ENCODE data around the gene ABCA13.

The ABCA13 gene

DNA sequence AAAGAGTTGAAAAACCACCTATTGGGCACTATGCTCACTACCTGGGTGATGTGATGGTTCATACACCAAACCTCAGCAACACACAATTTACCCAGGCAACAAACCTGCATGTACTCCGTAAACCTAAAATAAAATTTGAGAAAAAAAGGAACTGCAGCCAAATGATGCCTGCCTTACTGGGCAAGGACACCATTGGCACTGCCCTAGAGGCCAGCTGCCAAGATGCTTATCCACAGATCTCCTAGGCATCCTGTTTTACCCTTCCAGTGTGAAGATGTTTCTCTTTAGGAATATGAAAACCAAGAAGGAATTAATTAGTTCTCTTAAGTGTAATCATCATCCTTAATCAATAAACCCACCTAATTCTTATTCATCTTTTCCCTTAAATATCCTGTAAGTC is 133.4 kb downstream of the ABCA13 start:
- DNase-seq = no peak

DNA sequence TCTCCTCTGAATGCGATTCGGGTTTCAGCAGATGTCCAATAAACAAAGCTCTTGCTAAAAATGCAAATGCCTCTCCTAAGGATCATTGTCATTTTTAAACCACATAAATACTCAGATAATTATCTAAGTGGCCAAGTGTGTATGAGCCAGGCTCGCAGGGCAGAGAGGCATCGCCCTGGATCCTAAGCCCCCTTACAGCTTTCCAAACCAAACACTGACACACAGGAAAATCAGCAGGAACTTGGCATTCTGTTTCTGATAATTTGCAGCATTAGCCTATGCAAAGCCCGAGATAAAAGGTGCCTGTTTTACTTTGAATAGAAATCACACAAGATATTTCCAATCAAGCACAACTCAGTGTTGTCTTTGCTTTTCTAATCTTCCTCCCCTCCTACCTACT is 134.4 kb downstream of the ABCA13 start:
- DNase-seq = no peak

DNA sequence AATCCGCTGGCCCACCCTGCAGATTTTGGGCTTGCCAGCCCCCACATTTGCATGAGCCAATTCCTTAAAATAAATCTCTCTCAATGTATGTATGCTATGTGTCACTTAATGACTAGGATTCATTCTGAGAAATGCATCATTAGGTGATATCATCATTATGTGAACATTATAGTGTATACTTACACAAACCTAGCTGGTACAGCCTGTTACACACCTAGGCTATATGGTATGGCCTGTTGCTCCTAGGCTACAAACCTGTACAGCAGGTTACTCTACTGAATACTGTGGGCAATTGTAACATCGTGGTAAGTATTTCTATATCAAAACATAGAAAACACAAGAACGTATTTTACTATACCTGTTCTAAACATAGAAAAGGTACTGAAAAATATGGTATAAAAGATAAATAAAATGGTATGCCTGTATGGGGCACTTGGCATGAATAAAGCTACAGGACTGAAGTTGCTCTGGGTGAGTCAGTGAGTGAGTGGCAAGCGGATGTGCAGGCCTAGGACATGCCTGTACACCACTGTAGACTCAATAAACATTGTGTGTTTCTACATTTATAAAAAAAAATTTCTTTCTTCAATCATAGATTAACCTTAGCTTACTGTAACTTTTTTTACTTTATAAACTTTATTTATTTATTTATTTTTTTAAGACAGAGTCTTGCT is 135.9 kb downstream of the ABCA13 start:
- DNase-seq = no peak

DNA sequence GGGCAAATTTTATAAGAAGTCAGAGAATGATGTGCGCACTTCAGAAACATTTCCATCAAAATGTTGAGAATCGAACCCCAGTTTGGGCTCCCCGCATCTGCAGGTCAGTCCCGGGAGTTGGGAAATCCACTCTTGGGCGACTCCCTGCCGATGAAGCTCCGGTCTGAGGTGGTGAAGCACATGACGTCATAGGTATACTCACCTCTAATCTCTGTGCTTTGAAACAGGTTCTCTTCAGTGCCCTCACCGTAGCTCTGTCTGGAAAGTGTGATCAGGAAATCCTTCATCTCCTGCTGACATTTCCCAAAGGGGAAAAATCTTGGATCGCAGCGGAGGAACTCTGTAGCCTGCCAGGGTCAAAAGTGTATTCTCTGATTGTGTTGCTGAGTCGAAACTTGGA is 138.5 kb downstream of the ABCA13 start:
- no peak for DNase-seq

DNA sequence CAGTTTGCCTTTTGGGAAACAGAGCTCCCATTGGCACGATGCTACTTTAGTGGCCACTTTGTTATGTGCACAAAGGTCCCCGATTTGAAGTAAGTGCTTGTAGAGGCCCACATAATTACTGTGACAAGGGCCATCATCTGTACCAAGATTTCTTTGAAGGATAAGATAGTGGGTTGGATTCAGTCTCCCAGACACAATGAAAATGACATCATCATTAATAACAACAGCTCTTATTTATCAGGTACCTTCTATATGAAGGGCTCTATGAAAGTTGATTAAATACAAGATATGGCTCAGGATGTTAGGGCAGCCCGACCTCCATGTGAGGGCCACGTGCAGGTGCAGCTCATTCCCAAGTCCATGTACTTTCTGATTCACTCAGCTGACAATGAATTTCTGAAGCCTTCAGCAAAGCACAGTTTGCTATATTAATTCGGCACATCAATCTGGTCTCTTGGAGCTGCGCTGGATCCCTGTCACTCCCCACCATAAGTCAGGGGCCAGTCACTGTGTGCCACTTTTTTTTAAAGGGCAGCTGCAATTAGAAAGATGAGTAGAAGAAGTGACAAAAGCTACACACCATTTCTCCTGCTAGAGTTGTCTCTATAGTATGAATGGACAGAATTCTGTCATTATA is 140.3 kb downstream of the ABCA13 start:
- no peak for DNase-seq

DNA sequence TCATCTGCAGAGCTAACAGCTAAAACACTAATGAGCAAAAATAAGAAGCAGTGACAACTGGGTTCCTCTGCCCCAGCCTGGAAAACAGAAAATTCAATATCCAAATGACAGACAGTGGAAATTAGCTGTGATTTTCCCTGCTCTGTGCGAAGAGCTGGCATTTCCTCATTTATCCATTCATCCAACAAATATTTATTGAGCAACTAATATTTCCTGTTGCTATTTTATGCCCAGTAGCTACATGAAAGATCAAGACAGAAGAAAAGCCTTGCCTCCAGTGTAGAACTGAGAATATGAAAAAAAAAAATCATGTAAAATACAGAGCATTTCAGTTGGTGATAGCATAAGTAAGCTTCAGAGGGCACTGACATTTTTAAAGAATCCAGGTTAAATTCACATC is 140.9 kb downstream of the ABCA13 start:
- DNase-seq = no peak

DNA sequence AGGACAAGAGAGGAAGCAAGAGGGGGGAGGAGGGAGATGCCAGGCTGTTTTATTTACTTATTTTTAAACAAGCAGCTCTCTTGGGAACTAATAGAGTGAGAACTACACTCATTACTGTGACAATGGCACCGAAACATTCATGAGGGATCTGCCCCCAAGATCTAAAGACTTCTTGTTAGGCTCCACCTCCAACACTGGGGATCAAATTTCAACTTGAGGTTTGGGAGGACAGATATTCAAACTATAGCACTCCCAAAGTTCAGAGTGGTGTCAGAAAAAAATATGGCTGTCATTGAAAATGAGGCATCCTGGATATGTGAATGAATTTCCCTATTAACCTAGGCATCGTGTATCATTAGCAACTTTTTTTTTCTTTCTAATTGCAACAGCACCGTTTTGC is 145.5 kb downstream of the ABCA13 start:
- DNase-seq = no peak

DNA sequence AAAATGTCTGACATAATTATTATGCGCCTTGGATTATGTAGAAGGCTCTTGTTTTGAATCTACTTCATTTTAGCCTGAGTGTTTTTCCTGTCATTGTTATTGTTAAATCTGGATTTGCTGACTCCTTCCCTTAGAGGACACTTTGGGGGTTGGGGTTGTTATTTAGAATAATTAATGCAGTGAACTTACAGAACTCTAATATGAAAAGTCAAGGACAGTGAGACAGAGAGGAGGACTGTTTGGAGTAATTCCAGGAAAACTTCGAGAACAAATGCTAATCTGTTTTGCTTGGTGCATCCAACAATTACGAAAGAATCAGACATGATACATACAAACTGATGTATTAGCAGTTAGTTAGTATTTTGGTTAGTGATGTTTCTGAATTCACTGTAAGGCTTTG is 146.1 kb downstream of the ABCA13 start:
- DNase-seq = no peak

DNA sequence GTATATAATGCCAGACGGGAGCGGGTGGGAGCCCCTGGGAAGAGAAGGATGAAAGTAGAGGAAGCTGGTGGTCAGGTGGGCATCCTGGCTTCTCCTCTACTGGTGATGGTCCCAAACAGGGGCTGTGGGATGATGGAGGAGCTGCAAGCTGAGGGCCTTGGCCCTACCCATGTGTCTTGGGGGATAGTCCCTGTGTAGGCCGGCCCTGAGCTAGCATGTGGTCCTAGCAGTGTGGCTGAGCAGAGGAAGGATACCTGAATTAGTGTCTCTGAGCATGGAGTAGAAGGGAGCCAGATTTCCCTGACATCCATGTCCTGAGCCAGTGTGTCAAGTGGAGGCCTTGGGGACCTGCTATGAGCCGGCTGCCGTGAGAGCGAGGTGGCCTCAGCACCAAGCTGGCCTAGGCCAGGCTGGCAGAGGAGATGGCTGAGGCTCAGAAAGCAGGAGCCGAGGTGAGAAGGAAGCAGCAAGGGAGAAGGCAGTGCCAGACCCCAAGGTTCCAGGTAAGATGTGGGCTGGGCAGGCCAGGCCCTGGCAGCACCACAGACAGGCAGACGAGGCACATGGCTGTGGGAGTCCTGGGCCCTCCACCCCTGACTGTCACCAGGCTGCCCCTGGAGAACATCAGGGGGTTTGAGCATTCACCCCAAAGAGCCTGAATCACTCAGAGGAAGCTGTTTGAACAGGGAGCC is 150.2 kb downstream of the ABCA13 start:
- DNase-seq = no peak

DNA sequence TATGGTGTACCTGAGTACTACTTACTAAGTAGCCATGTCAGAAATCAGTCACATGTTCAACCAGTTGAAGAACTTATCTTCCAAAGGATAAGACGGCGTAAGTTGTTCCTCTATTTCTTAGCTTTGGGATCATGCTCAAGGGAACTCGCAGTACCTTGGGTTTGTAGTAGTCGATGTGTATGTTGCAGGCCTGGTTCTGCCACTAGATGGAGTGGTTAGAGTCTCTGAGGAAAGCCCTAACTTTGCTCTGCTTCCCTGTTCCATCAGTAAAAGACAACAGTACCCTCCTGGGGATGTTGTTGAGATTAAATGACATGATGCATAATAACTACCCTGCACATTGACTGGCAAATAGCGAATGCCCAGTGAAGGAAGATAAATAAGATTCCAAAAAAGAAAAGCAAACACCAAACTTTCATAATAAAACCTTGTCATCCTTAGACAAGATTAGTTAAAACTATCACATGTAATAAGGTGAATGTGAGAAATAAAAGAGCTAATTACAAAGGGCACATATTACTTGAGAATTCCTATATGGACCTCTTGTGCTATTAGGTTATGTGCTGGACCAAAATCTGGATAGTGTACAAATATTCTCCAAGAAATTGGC is 165.9 kb downstream of the ABCA13 start:
- peak; percentile 5 for DNase-seq

DNA sequence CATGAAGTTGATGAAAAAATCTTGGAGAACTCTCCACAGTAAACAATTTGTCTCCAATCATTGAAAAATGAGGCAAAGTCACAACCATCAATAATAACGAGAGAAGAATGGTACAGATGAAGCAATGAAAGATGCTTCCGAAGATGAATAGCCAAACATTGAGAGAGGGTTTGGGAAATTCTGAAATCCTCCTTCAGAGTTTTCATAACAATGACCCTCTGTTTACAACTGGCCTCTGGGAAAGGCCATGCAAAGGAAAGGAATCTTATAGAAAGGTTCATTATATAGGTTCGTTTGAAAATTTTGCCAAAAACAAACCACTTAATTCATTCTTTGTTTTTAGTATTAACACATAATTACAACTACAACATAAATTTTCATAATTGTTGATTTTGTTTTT is 166.5 kb downstream of the ABCA13 start:
- DNase-seq = no peak

DNA sequence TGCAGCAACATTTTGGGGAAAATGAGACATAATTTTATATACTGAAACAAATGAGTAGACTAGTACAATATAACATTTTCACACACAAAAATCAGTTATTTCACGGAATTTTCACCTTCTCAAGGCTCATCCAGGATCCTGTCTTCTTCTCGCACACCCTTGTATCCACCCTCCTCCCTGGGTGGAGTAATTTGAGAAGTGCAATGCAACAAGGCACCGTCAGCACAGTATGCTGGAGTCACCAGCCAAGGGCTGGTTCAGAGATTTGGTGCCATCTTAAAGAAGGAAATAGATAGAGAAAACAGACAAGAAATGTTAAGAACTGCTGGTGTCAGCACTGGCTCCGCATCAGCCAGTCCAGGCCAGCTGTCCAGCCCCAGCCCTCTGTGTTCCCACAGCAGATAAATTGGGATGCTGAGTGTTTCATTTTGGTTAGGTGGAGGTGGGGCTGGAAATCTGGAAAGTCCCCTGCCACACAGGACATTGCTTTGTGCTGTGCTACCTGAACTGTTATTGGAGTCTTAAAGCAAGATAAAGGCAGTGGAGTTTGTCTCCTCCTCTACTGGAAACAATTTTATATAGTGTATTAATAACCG is 176.1 kb downstream of the ABCA13 start:
- DNase-seq = no peak

DNA sequence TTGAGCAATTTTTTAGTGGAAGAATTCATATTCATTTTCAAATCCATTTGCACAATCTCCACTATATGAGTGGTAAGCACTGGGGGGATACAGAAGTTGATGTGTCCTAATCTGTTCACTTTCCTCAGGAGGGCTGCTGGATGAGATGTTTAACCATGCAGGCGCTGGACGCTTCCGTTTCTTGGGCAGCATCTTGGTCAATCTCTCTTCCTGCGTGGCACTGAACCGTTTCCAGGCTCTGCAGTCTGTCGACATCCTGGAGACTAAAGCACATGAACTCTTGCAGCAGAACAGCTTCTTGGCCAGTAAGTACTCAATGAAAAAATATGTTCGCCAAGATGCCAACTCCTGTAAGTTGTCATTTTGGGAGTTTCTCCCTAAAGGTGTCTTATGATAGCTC is 179.3 kb downstream of the ABCA13 start:
- no peak for DNase-seq

DNA sequence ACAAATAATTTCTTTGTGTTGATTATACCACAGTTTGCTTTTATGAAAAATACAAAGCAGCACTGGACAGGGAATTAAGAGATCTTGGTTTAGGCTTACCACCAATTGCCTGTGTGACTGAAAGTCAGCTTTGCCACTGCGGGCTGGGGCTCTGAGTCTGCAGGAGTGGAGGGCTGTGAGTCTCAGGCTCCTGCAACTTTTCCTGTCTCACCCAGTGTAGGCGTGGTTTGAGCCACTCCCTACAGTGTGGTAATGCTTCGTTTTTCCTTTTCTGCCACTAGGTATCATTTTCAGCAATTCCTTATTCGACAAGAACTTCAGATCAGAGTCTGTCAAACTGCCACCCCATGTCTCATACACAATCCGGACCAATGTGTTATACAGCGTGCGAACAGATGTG is 180.6 kb downstream of the ABCA13 start:
- no peak for DNase-seq

DNA sequence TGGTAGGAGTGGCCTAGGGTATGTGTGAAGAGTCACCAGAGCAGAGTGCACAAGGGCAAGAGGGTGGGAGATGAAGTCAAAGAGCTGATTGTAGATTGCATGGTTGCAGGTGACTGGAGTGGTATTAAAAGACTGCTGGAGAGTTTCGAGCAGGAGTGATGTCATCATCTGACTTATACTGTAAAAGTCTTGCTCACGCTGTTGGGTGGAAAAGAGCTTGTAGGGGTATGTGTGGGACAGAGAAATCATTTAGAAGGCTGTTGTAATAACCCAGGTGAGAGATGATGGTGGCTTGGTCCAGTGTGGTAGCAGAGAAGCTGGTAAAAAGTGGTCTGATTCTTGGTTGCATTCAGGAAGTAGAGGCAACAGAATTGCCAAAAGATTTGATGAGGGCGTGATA is 184.1 kb downstream of the ABCA13 start:
- no peak for DNase-seq

DNA sequence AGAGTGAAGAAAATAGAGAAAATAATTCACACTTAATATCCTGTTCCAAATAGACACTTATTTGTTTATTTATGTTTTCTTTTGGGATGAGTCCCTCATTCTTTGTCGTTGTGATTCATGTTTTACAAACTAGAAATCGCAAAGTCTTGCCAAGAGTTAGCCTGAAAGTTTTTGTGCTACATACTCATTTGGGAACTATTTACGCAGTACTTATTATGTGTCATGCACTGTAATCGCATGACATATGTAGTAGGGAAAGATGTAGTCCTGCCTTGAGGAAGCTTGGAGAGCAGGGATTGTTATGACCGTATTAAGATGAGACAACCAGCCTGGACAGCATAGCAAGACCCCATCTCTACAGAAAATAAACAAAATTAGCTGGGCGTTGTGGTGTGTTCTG is 189.3 kb downstream of the ABCA13 start:
- DNase-seq = no peak

DNA sequence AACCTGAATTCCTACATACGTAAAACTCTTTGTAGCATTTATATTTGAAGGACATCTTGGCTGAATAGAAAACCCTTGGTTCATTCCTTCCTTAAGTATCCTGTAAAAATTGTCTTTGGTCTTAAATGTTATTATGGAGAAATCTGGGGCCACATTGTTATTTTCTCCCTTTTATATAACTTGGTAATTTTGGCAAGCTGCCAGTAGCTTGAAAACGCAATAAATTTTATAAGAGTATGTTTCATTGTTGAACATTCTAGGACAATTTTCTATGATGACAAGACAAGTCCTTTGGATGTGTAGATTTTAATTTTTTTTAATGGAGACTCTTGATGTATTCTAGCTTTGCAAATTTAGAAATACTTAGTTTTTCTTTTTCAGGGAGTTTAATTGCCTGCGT is 191.9 kb downstream of the ABCA13 start:
- DNase-seq = no peak

DNA sequence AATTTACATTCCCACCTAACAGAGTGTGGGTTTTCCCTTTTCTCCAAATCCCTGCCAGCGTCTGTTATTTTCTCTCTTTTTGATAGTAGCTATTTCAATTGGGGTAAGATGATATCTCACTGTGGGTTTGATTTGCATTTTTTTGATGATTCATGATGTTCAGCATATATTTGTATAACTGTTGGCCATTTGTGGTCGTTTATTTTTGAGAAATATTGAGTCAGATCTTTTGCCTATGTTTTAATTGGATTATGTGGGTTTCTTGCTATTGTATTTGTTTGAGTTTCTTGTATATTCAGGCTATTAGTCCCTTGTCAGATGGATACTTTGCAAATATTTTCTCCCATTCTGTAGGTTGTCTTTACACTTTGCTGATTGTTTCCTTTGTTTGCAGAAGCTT is 193.8 kb downstream of the ABCA13 start:
- DNase-seq = no peak

DNA sequence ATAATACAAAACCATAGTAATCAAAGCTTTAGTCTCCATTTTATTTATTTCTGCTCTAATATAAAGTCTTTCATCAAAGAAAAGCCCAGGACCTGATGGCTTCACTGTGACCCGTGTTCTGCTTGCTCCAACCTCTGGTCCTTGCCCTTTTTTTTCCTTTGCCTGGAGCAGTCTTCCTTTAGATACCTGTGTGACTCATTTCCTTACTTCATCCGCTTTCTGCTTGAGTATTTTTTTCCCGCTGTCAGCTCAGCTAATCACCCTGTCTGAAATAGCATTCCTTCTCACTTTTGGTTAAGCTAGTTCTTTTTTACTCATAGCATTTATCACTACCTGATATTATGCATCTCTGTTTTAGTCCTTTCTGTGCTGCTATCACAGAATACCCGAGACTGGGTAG is 194.8 kb downstream of the ABCA13 start:
- no peak for DNase-seq

DNA sequence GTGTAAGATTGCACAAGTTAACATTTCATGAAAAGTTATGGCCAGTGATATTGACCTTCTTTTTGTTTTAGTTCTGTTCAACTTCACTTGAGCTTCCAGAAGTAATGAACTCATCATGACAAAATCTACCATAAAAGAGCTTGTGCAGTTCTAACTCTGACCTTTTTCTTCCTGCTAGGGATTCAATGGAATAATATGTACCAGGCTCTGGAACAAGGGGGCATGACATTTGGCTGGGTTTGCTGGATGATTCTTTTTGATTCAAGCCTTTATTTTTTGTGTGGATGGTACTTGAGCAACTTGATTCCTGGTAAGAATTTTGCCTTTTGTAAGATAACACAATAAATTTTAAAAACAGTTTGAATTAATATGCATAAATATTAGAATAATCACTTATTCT is 205.0 kb downstream of the ABCA13 start:
- DNase-seq = no peak

DNA sequence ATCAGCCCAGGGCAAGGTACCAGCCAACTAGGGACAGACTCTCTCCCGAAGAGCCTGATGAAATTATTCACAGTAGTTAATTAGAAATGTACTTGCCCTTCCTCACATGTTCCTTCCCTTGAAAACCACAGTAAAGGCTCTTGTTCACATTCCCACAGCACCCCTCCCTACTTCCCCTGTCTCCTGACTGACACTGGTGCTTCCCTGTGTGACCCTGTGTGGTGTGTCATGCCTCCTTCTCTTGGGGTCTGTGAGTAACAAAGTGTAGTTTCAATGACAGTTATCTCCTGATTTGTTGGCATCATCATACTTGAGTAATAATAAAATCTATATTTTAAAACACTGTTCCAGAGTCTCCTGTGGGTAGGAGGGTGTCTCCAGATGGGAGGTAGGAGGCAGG is 209.7 kb downstream of the ABCA13 start:
- DNase-seq = no peak

DNA sequence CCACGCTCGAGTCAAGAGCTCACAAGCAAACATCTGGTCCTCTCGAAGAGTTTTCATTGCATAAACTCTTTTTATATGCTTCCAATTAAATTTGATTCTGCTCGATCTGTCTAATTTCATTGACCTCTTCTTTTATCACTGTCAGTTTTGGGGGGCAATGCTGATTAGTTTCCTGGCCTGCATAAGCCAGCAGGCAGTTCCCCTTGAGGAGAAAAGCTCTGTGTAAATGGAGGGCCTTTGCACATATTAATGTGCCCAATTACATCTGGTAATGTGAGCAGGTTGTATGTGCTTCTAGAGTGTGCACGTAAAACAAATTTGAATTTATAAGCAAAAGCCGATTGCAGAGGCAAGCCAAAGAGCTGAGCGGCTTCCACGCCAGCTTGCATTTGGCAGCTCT is 210.3 kb downstream of the ABCA13 start:
- no peak for DNase-seq

DNA sequence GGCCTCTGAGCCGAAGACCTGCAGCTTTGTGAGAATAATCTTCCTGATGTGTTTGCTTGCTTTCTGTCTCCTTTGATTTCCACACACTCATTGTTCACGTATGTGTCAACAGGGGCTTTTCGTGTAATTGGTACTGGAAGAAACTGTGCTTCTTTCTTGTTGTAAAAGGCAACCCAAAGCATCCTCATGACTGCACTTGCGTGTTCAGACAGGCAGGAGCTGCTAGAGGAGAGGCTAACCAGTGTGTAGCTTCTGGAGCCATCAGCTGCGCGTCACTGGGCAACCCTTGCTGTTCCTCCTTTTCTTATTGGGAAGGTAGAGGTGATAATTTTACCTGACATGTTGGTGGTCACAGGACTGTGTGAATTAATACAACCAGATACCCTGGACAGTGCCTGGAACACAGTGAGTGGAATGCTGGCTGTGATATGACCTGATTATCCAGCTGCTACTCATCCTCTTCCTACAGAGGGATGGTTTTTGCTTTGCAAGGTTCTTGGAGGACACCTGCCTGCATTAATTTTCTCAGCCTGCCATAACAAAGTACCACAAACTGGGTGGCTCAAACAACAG is 213.0 kb downstream of the ABCA13 start:
- no peak for DNase-seq

All from OCI-M1 (cell line).